Caco-2 (cell line): ENCODE results near the gene TFF3. TPM values are rescaled to one million over a fixed set of nuclear protein-coding genes. Genes with fewer than 3 reads are reported as not detected.

Source experiments
- BruUV-seq: library from RNA; stranded (reverse); fragments of 400-500 nt; replicated peaks from 2 replicates; lab custom pipeline; 2021; lab: Mats Ljungman, UMichigan
- CTCF ChIA-PET: fragments of 300-600 bp; sonication (Branson Sonifier 250); formaldehyde crosslinking; loops from one replicate; lab custom pipeline; 2022; ENCODE audit warnings: antibody characterized with exemption; lab: Charles Lee
- POLR2A ChIA-PET: fragments of 300-600 bp; sonication (Branson Sonifier 250); formaldehyde crosslinking; loops from one replicate; lab custom pipeline; 2022; ENCODE audit warnings: antibody characterized with exemption; lab: Charles Lee
- DNase-seq, 2 experiments: peaks; one replicate each; pipeline versions ENCODE4 v3.0.0 to v3.0.0-alpha.2; 2020 to 2022
- H3K27me3 ChIP-seq: replicated peaks from 2 replicates; pipeline ENCODE4 v1.6.0; 2011; ENCODE audit warnings: low read length; ENCODE audit not compliant: control insufficient read depth, insufficient read depth
- H3K36me3 ChIP-seq: 2 replicates; pipeline ENCODE4 v1.5.1; 2011; ENCODE audit warnings: low read length; ENCODE audit not compliant: control insufficient read depth, insufficient read depth
- H3K4me1 ChIP-seq: fragments of 250-450 bp; sonication (Bioruptor Pico); 2 replicates; pipeline ENCODE4 v1.5.1; 2020; ENCODE audit warnings: mild to moderate bottlenecking
- H3K4me3 ChIP-seq: 2 replicates; pipeline ENCODE4 v1.5.1; 2011; ENCODE audit warnings: low read depth, mild to moderate bottlenecking, control low read depth, low read length
- H3K9me3 ChIP-seq: fragments of 250-450 bp; sonication (Bioruptor Pico); 2 replicates; pipeline ENCODE4 v1.5.1; 2020; ENCODE audit warnings: mild to moderate bottlenecking, moderate library complexity
- H3K27ac Mint-ChIP-seq: one replicate; pipeline ENCODE4 v1.8.0; 2022; ENCODE audit warnings: mixed read lengths; ENCODE audit not compliant: unreplicated experiment
- H3K27me3 Mint-ChIP-seq: one replicate; pipeline ENCODE4 v1.8.0; 2022; ENCODE audit warnings: mixed read lengths; ENCODE audit not compliant: insufficient read depth, unreplicated experiment
- H3K36me3 Mint-ChIP-seq: one replicate; pipeline ENCODE4 v1.8.0; 2022; ENCODE audit warnings: mild to moderate bottlenecking, mixed read lengths; ENCODE audit not compliant: insufficient read depth, unreplicated experiment
- H3K4me1 Mint-ChIP-seq: one replicate; pipeline ENCODE4 v1.8.0; 2022; ENCODE audit warnings: low read depth, mixed read lengths; ENCODE audit not compliant: unreplicated experiment
- H3K4me3 Mint-ChIP-seq: one replicate; pipeline ENCODE4 v1.8.0; 2022; ENCODE audit warnings: mild to moderate bottlenecking, moderate library complexity, mixed read lengths; ENCODE audit not compliant: unreplicated experiment
- H3K9me3 Mint-ChIP-seq: one replicate; pipeline ENCODE4 v1.8.0; 2022; ENCODE audit warnings: mixed read lengths; ENCODE audit not compliant: unreplicated experiment
- intact Hi-C: fragments of 100-400 bp; cut with micrococcal nuclease; formaldehyde crosslinking; loops from one replicate; pipeline ENCODE4 v1.10.0; 2022; ENCODE audit not compliant: unreplicated experiment
- total RNA-seq: library from RNA; stranded (reverse); gene quantifications from 2 replicates; pipeline ENCODE4 v1.2.3, GENCODE V29; 2022
- TF ChIP-seq, protein P1 (sequence below), 2 experiments: fragments of 200-600 bp in 1 of 2; IDR thresholded peaks; 1 replicate in 1 of 2; 2 replicates in 1 of 2; pipeline versions ENCODE4 v1.5.1 to v1.8.0; 2011 to 2022; ENCODE audit warnings: antibody characterized with exemption in 1 of 2, control low read depth in 1 of 2, inconsistent platforms in 1 of 2, low read depth in 1 of 2, low read length in 1 of 2, mild to moderate bottlenecking in 1 of 2, moderate library complexity in 1 of 2; ENCODE audit not compliant: insufficient read depth in 1 of 2, severe bottlenecking in 1 of 2, unreplicated experiment in 1 of 2

Gene TFF3
- total RNA-seq, 1 experiment from 2014 or later = 65.8 TPM

DNA sequence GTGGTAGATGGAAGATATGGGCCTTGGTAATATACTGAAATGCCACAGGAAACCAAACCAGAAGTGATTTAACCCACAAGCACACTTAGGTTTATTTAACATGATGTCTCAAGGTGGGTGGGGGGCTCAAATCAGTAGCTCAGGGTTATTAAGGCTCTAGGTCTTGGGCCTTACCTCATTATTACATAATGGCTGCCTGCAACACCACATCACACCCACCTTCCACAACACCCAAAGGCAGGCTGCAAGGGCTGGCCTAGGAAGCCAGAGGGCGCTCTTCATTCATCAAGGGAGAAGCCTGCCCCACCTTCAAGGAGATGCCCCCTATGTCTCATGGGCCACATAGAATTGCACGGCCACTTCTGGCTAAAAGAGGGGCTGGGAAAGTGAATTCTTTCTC is 45.1 kb upstream of the TFF3 start:
- Histone ChIP-seq H3K9me3 (no peaks in the 10 kb centered on the region), H3K27me3 (no peaks in the 10 kb centered on the region), H3K36me3 (no peaks in the 10 kb centered on the region), H3K4me1 (no peaks in the 10 kb centered on the region), H3K4me3 (no peak overlapping the region)
- POLR2A ChIA-PET = no interaction called here
- Mint-ChIP-seq H3K36me3 (no peaks in the 10 kb centered on the region), H3K27me3 (no peaks in the 10 kb centered on the region), H3K4me3 (no peak overlapping the region), H3K4me1 (peaks cover 7% of the 10 kb centered on the region), H3K27ac (no peak overlapping the region), H3K9me3 (no peaks in the 10 kb centered on the region)
- intact Hi-C loops = loop anchor here (10.0 kb wide), 1 partner anchor 46 kb away; the partner anchor contains the start of gene TFF3
- CTCF ChIA-PET = interaction anchor here (1.5 kb wide), 1 partner anchor 51 kb away, joined by 3 read pairs; no protein-coding TSS in a partner anchor
- BruUV-seq = no TSS peak
- TF ChIP-seq, protein P1, sequence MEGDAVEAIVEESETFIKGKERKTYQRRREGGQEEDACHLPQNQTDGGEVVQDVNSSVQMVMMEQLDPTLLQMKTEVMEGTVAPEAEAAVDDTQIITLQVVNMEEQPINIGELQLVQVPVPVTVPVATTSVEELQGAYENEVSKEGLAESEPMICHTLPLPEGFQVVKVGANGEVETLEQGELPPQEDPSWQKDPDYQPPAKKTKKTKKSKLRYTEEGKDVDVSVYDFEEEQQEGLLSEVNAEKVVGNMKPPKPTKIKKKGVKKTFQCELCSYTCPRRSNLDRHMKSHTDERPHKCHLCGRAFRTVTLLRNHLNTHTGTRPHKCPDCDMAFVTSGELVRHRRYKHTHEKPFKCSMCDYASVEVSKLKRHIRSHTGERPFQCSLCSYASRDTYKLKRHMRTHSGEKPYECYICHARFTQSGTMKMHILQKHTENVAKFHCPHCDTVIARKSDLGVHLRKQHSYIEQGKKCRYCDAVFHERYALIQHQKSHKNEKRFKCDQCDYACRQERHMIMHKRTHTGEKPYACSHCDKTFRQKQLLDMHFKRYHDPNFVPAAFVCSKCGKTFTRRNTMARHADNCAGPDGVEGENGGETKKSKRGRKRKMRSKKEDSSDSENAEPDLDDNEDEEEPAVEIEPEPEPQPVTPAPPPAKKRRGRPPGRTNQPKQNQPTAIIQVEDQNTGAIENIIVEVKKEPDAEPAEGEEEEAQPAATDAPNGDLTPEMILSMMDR (IDR thresholded peaks at IDR 0.05; ENCODE audit: insufficient read depth in 1 of 2, low read depth in 1 of 2, low read length in 1 of 2, severe bottlenecking in 1 of 2, unreplicated experiment in 1 of 2) = peak in 1 of 2 experiments; percentile 10
- DNase-seq = no peak

DNA sequence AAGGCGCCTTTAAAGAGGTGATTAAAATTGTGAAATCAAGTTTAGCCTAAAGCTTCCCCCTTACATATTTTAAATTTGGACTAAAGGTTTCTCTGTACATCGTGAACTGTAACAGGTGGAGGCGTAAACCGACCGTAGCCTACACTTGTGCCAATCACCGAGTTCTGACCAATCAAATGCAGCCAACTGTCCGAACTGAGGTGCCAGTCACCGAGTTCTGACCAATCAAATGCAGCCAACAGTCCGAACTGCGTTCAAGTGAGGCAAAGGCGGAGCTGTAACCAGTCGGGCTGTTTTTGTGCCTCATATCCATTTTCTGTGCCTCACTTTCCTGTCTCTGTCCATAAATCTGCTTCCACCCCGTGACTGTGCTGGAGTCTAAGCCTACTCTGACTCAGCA is 43.7 kb upstream of the TFF3 start:
- Mint-ChIP-seq H3K4me3 (no peak overlapping the region), H3K9me3 (peaks cover under 1% of the 10 kb centered on the region), H3K27me3 (no peaks in the 10 kb centered on the region), H3K27ac (no peak overlapping the region), H3K36me3 (no peaks in the 10 kb centered on the region), H3K4me1 (peaks cover 1% of the 10 kb centered on the region)
- BruUV-seq = no TSS peak
- Histone ChIP-seq H3K9me3 (no peaks in the 10 kb centered on the region), H3K4me3 (no peak overlapping the region), H3K27me3 (no peaks in the 10 kb centered on the region), H3K4me1 (no peaks in the 10 kb centered on the region), H3K36me3 (no peaks in the 10 kb centered on the region)
- no peak for DNase-seq
- intact Hi-C loops = no loop called here
- POLR2A ChIA-PET = no interaction called here
- TF ChIP-seq, protein P1 (IDR thresholded peaks at IDR 0.05; ENCODE audit: insufficient read depth in 1 of 2, low read depth in 1 of 2, low read length in 1 of 2, severe bottlenecking in 1 of 2, unreplicated experiment in 1 of 2) = no peak
- CTCF ChIA-PET = no interaction called here

DNA sequence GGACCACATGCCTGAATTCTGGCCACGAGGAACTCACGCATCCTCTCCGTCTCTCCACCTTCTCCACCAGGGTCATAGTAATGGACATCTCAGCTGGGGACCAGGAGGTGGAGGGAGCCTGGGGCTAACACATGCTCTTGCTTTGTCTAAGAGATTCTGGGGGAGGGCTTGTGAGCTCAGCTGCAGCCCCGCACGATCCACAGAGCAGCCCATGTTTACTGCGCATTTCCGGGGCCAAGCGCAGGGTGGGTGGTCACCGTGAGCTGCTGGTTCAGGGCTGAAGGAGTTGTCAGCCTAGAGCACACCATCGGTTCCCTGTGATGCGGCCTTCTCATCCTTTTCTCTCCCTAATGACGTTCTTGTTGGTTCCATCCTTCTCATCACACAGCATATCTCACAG is 43.1 kb upstream of the TFF3 start:
- intact Hi-C loops = no loop called here
- no peaks in the 10 kb centered on the region for H3K36me3 Mint-ChIP-seq
- ChIA-PET CTCF (no interaction called here), POLR2A (no interaction called here)
- no peaks in the 10 kb centered on the region for H3K9me3 ChIP-seq
- H3K27ac Mint-ChIP-seq = no peak overlapping the region
- DNase-seq = no peak
- H3K27me3 Mint-ChIP-seq = no peaks in the 10 kb centered on the region
- H3K4me3 ChIP-seq = no peak overlapping the region
- no peaks in the 10 kb centered on the region for H3K27me3 ChIP-seq
- H3K4me3 Mint-ChIP-seq = no peak overlapping the region
- no peaks in the 10 kb centered on the region for H3K36me3 ChIP-seq
- H3K4me1 ChIP-seq = no peaks in the 10 kb centered on the region
- H3K9me3 Mint-ChIP-seq = peaks cover 7% of the 10 kb centered on the region
- no peaks in the 10 kb centered on the region for H3K4me1 Mint-ChIP-seq
- no TSS peak for BruUV-seq
- TF ChIP-seq, protein P1 (IDR thresholded peaks at IDR 0.05; ENCODE audit: insufficient read depth in 1 of 2, low read depth in 1 of 2, low read length in 1 of 2, severe bottlenecking in 1 of 2, unreplicated experiment in 1 of 2) = no peak
